ENCODE measurements around the gene GNB1L.

Gene GNB1L

GRCh38 chr22:19772422-19772672 lies 82.3 kb downstream of the GNB1L start:
- DNase-seq (ENCODE audit: low read depth, low spot score): no peak
- CTCF ChIA-PET: interaction anchor here (1.2 to 2.1 kb wide), 4 partner anchors 10 to 132 kb away, joined by 3 to 10 read pairs (median 6); no protein-coding TSS in a partner anchor
- TF ChIP-seq CTCF (IDR thresholded peaks at IDR 0.05; ENCODE audit: insufficient read depth, low read length, missing control alignments): no peak
- POLR2A ChIA-PET: no interaction called here
- H3K4me3 ChIP-seq (ENCODE audit: low read depth, low read length): no peak overlapping the region

GRCh38 chr22:19770349-19771220 lies 84.1 kb downstream of the GNB1L start:
- POLR2A ChIA-PET: interaction anchor here (0.6 kb wide), 1 partner anchor 60 kb away, joined by 4 read pairs; no protein-coding TSS in a partner anchor
- CTCF ChIA-PET: interaction anchor here (2.1 kb wide), 2 partner anchors 8 to 40 kb away, joined by 5 to 10 read pairs; no protein-coding TSS in a partner anchor
- H3K4me3 ChIP-seq (ENCODE audit: low read depth, low read length): no peak overlapping the region
- DNase-seq (ENCODE audit: low read depth, low spot score): no peak
- TF ChIP-seq CTCF (IDR thresholded peaks at IDR 0.05; ENCODE audit: insufficient read depth, low read length, missing control alignments): no peak

- ChIA-PET POLR2A (no interaction called here), CTCF (interaction anchor here (1.1 kb wide), 1 partner anchor 13 kb away, joined by 3 read pairs; no protein-coding TSS in a partner anchor)
- no peak for DNase-seq (ENCODE audit: low read depth, low spot score)
- H3K4me3 ChIP-seq (ENCODE audit: low read depth, low read length): no peak overlapping the region
- TF ChIP-seq CTCF (IDR thresholded peaks at IDR 0.05; ENCODE audit: insufficient read depth, low read length, missing control alignments): no peak
Observed at GRCh38 chr22:19769393-19769715, 85.3 kb downstream of the GNB1L start.

GRCh38 chr22:19767427-19768341 lies 87.0 kb downstream of the GNB1L start:
- CTCF ChIA-PET: interaction anchor here (1.0 kb wide), 1 partner anchor 9 kb away, joined by 3 read pairs; no protein-coding TSS in a partner anchor
- POLR2A ChIA-PET: no interaction called here
- no peak for TF ChIP-seq CTCF (IDR thresholded peaks at IDR 0.05; ENCODE audit: insufficient read depth, low read length, missing control alignments)
- no peak overlapping the region for H3K4me3 ChIP-seq (ENCODE audit: low read depth, low read length)
- DNase-seq (ENCODE audit: low read depth, low spot score): no peak

- ChIA-PET CTCF (interaction anchor here (1.0 kb wide), 1 partner anchor 9 kb away, joined by 3 read pairs; no protein-coding TSS in a partner anchor), POLR2A (no interaction called here)
- H3K4me3 ChIP-seq (ENCODE audit: low read depth, low read length): no peak overlapping the region
- DNase-seq (ENCODE audit: low read depth, low spot score): no peak
- TF ChIP-seq CTCF (IDR thresholded peaks at IDR 0.05; ENCODE audit: insufficient read depth, low read length, missing control alignments): no peak
Observed at GRCh38 chr22:19766511-19767426, 87.9 kb downstream of the GNB1L start.
